H9 (cell line): Measurements from ENCODE around the gene LHFPL2. TPM values are rescaled to one million over a fixed set of nuclear protein-coding genes. Genes with fewer than 3 reads are reported as not detected.

Experiments used
- DNase-seq: peaks from one replicate; pipeline ENCODE4 v3.0.0-alpha.2; 2017
- H2AFZ ChIP-seq: one replicate; pipeline ENCODE4 v1.6.1; 2013; ENCODE audit warnings: mild to moderate bottlenecking, low read length, control low read depth, moderate library complexity
- H2AK5ac ChIP-seq: 2 replicates; pipeline ENCODE4 v1.6.1; 2013; ENCODE audit warnings: low read length, control low read depth, mixed read lengths; ENCODE audit not compliant: insufficient read length
- H2BK120ac ChIP-seq: one replicate; pipeline ENCODE4 v1.6.1; 2013; ENCODE audit warnings: low read depth, mild to moderate bottlenecking, low read length, control low read depth, inconsistent platforms; ENCODE audit not compliant: poor library complexity, severe bottlenecking
- H2BK12ac ChIP-seq: 2 replicates; pipeline ENCODE4 v1.6.1; 2013; ENCODE audit warnings: low read length, control low read depth, mixed read lengths, low read depth; ENCODE audit not compliant: insufficient read length
- H2BK15ac ChIP-seq: 2 replicates; pipeline ENCODE4 v1.6.1; 2013; ENCODE audit warnings: low read depth, low read length, control low read depth
- H2BK20ac ChIP-seq: one replicate; pipeline ENCODE4 v1.6.1; 2013; ENCODE audit warnings: low read depth, mild to moderate bottlenecking, low read length, control low read depth, inconsistent platforms; ENCODE audit not compliant: poor library complexity, severe bottlenecking
- H2BK5ac ChIP-seq: 2 replicates; pipeline ENCODE4 v1.6.1; 2013; ENCODE audit warnings: low read length, control low read depth, mixed read lengths; ENCODE audit not compliant: insufficient read length
- H3K14ac ChIP-seq: 2 replicates; pipeline ENCODE4 v1.6.1; 2013; ENCODE audit warnings: low read length, control low read depth; ENCODE audit not compliant: insufficient read depth
- H3K18ac ChIP-seq: 2 replicates; pipeline ENCODE4 v1.6.1; 2013; ENCODE audit warnings: low read depth, mild to moderate bottlenecking, mixed read lengths, low read length, control low read depth; ENCODE audit not compliant: insufficient read length
- H3K23ac ChIP-seq: 2 replicates; pipeline ENCODE4 v1.6.1; 2013; ENCODE audit warnings: low read length, control low read depth, mixed read lengths, low read depth; ENCODE audit not compliant: insufficient read length
- H3K23me2 ChIP-seq: 2 replicates; pipeline ENCODE4 v1.6.1; 2013; ENCODE audit warnings: low read depth, mild to moderate bottlenecking, mixed read lengths, low read length, control low read depth; ENCODE audit not compliant: insufficient read length, poor library complexity, severe bottlenecking
- H3K27ac ChIP-seq: 2 replicates; pipeline ENCODE4 v1.5.1; 2013; ENCODE audit warnings: low read length, control low read depth, mixed read lengths, low read depth; ENCODE audit not compliant: insufficient read length
- H3K27me3 ChIP-seq: 2 replicates; pipeline ENCODE4 v1.6.1; 2013; ENCODE audit warnings: low read length, control low read depth, inconsistent platforms; ENCODE audit not compliant: insufficient read depth
- H3K4ac ChIP-seq: 2 replicates; pipeline ENCODE4 v1.6.1; 2013; ENCODE audit warnings: low read depth, mild to moderate bottlenecking, control low read depth, inconsistent platforms, low read length, moderate library complexity
- H3K4me1 ChIP-seq: 2 replicates; pipeline ENCODE4 v1.6.1; 2013; ENCODE audit warnings: low read length, control low read depth, inconsistent platforms; ENCODE audit not compliant: insufficient read depth
- H3K4me2 ChIP-seq: 2 replicates; pipeline ENCODE4 v1.6.1; 2013; ENCODE audit warnings: low read length, control low read depth, mixed read lengths; ENCODE audit not compliant: insufficient read length, insufficient read depth
- H3K56ac ChIP-seq: 2 replicates; pipeline ENCODE4 v1.6.1; 2013; ENCODE audit warnings: low read depth, mild to moderate bottlenecking, mixed read lengths, low read length, control low read depth; ENCODE audit not compliant: insufficient read length
- H3K79me1 ChIP-seq: 2 replicates; pipeline ENCODE4 v1.6.1; 2013; ENCODE audit warnings: low read depth, mild to moderate bottlenecking, moderate library complexity, low read length, control low read depth, inconsistent platforms; ENCODE audit not compliant: insufficient read depth, poor library complexity, severe bottlenecking
- H3K79me2 ChIP-seq: 2 replicates; pipeline ENCODE4 v1.6.1; 2013; ENCODE audit warnings: low read length, control low read depth, inconsistent platforms; ENCODE audit not compliant: insufficient read depth
- H3K9ac ChIP-seq: 2 replicates; pipeline ENCODE4 v1.6.1; 2013; ENCODE audit warnings: low read length, control low read depth, mixed read lengths; ENCODE audit not compliant: insufficient read length; ENCODE audit errors: extremely low read depth
- H3K9me3 ChIP-seq: one replicate; pipeline ENCODE4 v1.6.1; 2013; ENCODE audit warnings: low read depth, low read length, inconsistent platforms; ENCODE audit not compliant: control insufficient read depth
- H3T11ph ChIP-seq: one replicate; pipeline ENCODE4 v1.6.1; 2013; ENCODE audit warnings: mild to moderate bottlenecking, low read length, control low read depth, inconsistent platforms
- H4K20me1 ChIP-seq: one replicate; pipeline ENCODE4 v1.6.1; 2013; ENCODE audit not compliant: control insufficient read depth, insufficient read length, insufficient read depth
- H4K5ac ChIP-seq: 2 replicates; pipeline ENCODE4 v1.6.1; 2013; ENCODE audit warnings: low read depth, mild to moderate bottlenecking, mixed read lengths, low read length, control low read depth; ENCODE audit not compliant: insufficient read length
- H4K8ac ChIP-seq: replicated peaks from 2 replicates; pipeline ENCODE4 v1.6.1; 2013; ENCODE audit warnings: low read length, control low read depth, mixed read lengths, low read depth; ENCODE audit not compliant: insufficient read length
- H4K91ac ChIP-seq: 2 replicates; pipeline ENCODE4 v1.6.1; 2013; ENCODE audit warnings: low read depth, mild to moderate bottlenecking, moderate library complexity, mixed read lengths, low read length, control low read depth; ENCODE audit not compliant: insufficient read length
- H3K27ac Mint-ChIP-seq, 3 experiments: 2 replicates in 2 of 3; 3 replicates in 1 of 3; pipeline ENCODE4 v1.8.0; 2020 to 2021; ENCODE audit warnings: mixed read lengths in 3 of 3, mild to moderate bottlenecking in 1 of 3, moderate library complexity in 1 of 3
- H3K27me3 Mint-ChIP-seq: 2 replicates; pipeline ENCODE4 v1.8.0; 2021; ENCODE audit warnings: low read depth, mild to moderate bottlenecking, moderate library complexity, mixed read lengths
- H3K36me3 Mint-ChIP-seq, 3 experiments: 2 replicates in 2 of 3; 3 replicates in 1 of 3; pipeline ENCODE4 v1.8.0; 2020 to 2021; ENCODE audit warnings: low read depth in 3 of 3, mixed read lengths in 3 of 3; ENCODE audit not compliant: insufficient read depth in 1 of 3
- H3K4me1 Mint-ChIP-seq, 2 experiments: 2 replicates each; pipeline ENCODE4 v1.8.0; 2020; ENCODE audit warnings: mixed read lengths in 2 of 2
- H3K4me3 Mint-ChIP-seq, 2 experiments: 2 replicates in 1 of 2; 3 replicates in 1 of 2; pipeline ENCODE4 v1.8.0; 2020 to 2021; ENCODE audit warnings: mild to moderate bottlenecking in 2 of 2, mixed read lengths in 2 of 2, moderate library complexity in 1 of 2
- H3K9me3 Mint-ChIP-seq, 2 experiments: 2 replicates in 1 of 2; 3 replicates in 1 of 2; pipeline ENCODE4 v1.8.0; 2020; ENCODE audit warnings: mild to moderate bottlenecking in 2 of 2, mixed read lengths in 2 of 2, moderate library complexity in 1 of 2
- CTCF ChIP-seq: fragments of 200-600 bp; sonication (generic); conservative IDR thresholded peaks from 3 replicates; pipeline ENCODE4 v1.8.0; 2021; ENCODE audit warnings: antibody characterized with exemption, mild to moderate bottlenecking
- WGBS: extraction: QIAGEN DNeasy Blood & Tissue Kit; methylation state at CpG from one replicate; pipeline ENCODE4 v1.1.7; 2013; ENCODE audit warnings: missing lambda C conversion rate, low lambda C conversion rate, mixed read lengths; ENCODE audit not compliant: insufficient read length; ENCODE audit errors: extremely low coverage; 5-methylcytosine and 5-hydroxymethylcytosine counted together
- total RNA-seq: library from RNA; stranded (reverse); gene quantifications from 2 replicates; pipeline ENCODE4 v1.2.1, GENCODE V29; 2021

Gene LHFPL2
- total RNA-seq, 1 experiment from 2014 or later, result 26.3 TPM

GRCh38 chr5:78476795-78477194, 171.8 kb downstream of the LHFPL2 start:
- Histone ChIP-seq H3K9ac (no peak overlapping the region), H4K20me1 (no peaks in the 10 kb centered on the region), H3K4me1 (no peaks in the 10 kb centered on the region), H3K9me3 (no peaks in the 10 kb centered on the region), H2BK120ac (no peak overlapping the region), H3K23ac (no peak overlapping the region), H3K56ac (no peak overlapping the region), H3K14ac (no peak overlapping the region), H2AK5ac (no peak overlapping the region), H2BK20ac (no peak overlapping the region), H2BK5ac (no peak overlapping the region), H3K18ac (no peak overlapping the region), H3K23me2 (no peaks in the 10 kb centered on the region), H3K79me2 (no peaks in the 10 kb centered on the region), H4K8ac (no peak overlapping the region), H3T11ph (no peak overlapping the region), H3K79me1 (no peaks in the 10 kb centered on the region), H4K91ac (no peak overlapping the region), H3K27me3 (no peaks in the 10 kb centered on the region), H3K4me2 (no peak overlapping the region), H4K5ac (no peak overlapping the region), H3K4ac (no peak overlapping the region), H2BK12ac (no peak overlapping the region), H2BK15ac (no peak overlapping the region), H3K27ac (no peak overlapping the region), H2AFZ (no peak overlapping the region)
- no peak overlapping the region for H3K4me3 Mint-ChIP-seq
- no peak for DNase-seq
- no CpG with 5 or more reads among the region's 1 CpG for WGBS
- H3K27me3 Mint-ChIP-seq, result no peaks in the 10 kb centered on the region
- no peaks in the 10 kb centered on the region for H3K9me3 Mint-ChIP-seq
- no peak overlapping the region for H3K27ac Mint-ChIP-seq
- H3K4me1 Mint-ChIP-seq, result no peaks in the 10 kb centered on the region
- peaks cover 0 to 2% (median 2%) of the 10 kb centered on the region in 3 experiments; a peak in 2 of 7 replicates for H3K36me3 Mint-ChIP-seq
- no peak for TF ChIP-seq CTCF
